Measurements from ENCODE around the gene IL16.

Gene IL16

DNA sequence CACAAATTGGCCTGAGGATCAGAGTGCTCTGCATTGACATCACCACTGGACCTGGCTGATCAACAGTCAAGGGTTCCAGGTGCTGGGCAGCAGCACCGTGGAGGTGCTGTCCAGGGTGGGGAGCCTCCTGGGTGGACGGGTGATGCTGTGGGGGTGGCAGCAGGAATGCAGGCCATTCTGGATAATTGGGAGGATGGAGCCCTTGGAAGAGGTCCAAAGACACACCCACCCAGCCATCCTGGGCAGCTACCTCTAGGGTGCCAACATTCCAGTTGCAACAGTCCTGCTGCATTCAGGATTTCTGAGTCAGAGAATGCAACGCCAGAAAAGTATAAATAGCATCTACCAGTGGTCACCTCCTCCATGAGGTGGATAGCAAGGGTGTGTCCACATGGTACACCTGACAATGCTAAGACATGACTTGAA is 100.5 kb downstream of the IL16 start:
- no peak for DNase-seq

DNA sequence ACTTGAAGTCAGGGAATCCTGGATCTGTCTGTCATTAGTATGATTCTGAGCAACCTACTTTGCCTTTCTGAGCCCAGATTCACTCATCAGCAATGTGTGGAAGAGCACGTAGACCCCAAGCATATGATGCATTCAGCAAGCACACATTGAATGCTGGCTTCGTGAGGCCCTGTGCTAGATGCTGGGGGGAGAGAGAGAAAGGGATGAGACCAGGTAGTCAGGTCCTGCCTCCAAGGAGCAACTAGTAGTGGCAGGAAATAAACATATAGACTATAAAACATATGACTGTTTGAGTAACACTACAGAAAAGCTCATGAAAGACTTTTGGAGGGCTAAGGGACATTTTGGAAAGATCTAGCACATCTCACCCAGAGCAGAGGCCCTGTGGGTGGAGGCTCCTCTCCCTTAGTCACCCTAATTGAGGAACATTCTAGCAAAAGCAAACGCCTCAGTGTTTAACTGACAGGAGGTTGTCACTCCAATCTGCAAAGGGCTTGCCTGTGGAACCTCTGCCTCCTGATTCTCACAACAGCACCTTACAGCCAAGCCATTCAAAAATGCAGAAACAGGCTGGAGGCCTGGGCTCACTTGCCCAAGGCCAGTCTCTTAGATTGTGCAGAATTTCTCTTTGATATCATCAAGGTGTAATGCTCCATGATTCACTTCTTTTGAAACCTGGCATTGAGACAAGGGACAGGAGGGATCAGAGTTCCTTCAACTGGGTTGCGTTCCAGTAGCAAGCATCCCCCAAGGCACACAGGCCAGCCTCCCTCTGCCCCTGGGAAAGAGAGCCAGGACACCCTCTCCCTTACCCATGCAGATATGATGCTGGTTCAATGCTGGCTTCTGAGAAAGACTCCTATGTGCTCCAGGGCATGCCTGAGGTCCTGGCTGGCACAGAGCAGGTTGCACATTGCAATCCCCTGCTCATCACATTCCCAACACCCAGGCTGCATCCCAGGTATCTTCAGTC is 101.2 kb downstream of the IL16 start:
- DNase-seq = no peak

DNA sequence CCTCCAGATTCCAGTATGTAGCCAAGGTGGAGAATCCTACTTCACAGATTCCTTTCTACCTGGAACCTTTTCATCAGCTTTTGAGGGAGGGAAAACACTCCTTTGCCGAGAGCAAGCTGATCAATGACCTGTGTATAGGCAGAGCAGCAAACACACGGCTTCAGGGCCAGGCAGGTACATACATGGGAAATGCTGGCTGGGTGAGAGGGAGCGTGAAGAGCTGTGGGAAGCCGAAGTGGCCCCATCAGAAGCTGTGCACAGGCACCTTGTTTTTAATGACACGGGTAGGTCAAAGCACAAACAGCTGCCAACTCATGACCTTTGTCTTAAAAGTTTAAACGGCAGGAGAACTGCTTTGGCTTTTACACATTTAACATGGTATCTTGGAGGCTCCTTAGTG is 101.9 kb downstream of the IL16 start:
- DNase-seq = no peak

DNA sequence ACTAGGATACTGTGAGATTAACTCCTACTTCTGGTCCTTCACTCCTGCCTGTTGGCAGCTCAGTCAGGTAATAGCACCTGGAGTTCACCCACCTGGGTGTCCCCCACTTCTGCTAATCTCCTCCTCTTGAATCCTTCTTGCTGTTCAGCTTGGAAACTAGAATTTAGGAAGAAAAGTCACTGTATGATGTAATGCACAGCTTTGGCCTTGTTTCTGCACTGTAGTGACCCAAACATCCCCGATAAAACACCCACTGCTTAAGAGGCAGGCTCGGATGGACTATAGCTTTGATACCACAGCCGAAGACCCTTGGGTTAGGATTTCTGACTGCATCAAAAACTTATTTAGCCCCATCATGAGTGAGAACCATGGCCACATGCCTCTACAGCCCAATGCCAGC is 102.5 kb downstream of the IL16 start:
- no peak for DNase-seq

DNA sequence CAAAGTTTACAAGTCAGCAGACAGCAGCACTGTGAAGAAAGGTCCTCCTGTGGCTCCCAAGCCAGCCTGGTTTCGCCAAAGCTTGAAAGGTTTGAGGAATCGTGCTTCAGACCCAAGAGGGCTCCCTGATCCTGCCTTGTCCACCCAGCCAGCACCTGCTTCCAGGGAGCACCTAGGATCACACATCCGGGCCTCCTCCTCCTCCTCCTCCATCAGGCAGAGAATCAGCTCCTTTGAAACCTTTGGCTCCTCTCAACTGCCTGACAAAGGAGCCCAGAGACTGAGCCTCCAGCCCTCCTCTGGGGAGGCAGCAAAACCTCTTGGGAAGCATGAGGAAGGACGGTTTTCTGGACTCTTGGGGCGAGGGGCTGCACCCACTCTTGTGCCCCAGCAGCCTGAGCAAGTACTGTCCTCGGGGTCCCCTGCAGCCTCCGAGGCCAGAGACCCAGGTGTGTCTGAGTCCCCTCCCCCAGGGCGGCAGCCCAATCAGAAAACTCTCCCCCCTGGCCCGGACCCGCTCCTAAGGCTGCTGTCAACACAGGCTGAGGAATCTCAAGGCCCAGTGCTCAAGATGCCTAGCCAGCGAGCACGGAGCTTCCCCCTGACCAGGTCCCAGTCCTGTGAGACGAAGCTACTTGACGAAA is 103.1 kb downstream of the IL16 start:
- DNase-seq = no peak

DNA sequence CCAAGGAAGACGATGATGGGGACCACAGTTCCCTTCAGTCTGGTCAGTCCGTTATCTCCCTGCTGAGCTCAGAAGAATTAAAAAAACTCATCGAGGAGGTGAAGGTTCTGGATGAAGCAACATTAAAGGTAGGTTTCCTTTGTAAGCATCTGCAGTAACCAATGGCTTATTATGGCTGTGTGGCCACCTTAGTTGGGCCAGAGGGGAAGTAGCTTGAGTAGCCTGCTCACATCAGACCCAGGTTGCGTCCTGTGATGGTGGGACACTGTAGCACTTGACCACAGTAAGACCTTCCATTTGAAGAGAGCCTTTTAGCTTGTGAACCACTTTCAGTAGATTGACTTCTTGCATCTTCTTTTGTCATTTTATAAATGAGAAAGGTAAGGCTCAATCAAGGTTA is 104.7 kb downstream of the IL16 start:
- no peak for DNase-seq

DNA sequence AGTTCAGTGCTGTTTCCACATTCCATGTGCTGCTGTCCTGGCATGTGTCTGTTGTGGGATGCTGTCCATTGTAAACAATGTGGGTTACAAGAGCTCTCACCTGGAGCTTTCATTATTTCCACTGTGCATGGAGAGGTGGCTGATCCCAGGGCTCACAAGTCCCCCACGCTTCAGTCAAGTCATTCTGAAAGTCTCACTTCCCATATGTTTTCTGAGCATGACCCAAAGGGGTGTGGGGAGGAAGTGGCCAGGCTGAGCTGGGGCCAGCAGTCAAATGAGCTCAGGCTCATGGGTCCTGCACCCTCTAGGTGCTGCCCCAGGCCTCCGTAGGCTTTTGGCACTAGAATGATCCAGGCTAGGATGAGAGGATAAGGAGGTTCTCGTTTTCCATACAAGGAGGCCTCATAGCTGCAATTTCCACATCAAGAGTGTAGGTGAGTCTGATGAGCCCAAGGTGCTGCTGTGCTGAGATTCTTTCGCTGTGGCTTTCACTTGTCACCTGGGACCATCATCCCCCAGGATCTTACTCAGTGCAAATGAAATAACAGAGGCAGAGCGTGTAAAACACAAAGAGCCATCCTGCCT is 105.2 kb downstream of the IL16 start:
- DNase-seq = no peak

DNA sequence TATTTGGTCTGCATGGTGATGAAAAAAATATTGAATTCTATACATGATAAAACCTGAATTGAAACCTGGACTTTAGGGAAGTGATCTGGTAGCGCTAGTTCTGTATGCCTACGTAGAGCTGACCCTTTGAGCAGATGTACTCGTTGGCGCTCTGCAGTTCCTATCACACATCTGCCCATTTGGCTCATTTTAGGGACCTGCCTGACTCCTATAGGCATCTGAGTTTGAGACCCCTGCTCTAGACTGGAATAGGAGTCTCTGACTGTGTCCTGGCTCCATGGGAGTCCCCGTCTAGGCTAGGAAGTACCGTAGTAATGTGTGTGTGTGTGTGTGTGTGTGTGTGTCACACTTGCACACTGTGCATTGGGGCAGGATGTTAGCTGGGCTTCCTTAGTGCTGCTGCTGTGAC is 106.0 kb downstream of the IL16 start:
- no peak for DNase-seq

DNA sequence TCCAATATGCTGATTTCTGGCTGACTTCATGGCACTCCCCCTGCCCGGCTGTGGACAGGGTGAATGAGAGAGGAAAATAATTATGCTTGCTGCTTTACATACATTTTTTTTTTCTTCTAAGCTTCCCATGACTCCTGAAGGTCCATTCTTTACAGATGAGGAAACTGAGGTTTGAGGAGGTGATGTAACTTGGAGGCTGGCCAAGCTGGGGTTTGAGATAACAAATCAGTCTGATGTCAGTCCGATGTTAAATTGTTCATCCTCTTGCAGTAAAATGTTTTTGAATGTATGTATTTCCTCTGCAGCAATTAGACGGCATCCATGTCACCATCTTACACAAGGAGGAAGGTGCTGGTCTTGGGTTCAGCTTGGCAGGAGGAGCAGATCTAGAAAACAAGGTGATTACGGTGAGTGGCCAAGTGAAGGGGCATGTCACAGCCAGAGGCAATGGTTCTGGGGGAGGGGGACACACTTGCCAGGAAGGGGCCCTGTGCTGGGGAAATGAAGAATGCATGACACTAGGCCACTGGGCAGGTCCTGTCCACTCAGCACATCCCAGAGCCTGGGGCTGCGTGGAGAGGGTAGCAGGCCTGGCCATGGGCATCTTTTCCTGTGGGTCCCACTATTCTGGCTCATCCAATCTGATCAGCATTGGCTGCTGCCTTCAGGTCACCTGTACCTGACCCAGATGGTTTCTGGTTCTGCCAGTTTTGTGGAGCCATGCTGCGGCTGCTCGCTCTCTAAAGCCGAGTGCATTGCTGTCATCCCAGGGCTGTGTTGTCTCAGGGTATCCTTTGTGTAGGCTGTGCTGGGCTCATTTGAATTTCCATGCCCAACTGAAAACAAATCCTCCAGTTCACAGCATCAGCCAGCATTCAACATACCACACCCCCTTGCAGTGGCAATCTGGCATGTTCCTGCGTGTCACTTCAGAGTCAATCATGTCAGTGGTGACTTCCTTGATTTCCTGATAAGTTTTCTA is 106.9 kb downstream of the IL16 start:
- no peak for DNase-seq

DNA sequence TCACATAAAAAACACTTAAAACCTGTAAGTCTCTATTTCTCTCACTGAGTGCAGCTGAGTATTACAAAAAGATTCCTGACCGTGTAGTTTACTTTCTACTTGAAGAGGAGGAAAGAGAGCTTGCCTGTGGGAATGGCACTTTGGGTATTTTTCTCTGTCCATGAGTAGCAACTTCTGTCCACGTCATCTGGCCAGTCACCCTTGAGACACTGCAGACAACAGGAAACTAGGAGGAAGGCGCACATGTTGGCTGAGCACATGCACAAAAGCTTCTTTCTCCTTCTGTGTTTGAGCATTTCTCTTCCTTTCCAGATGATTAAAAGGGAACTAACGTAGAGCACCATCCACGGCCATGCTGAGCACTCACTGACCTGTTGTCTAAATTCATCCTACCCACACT is 107.5 kb downstream of the IL16 start:
- DNase-seq = no peak

DNA sequence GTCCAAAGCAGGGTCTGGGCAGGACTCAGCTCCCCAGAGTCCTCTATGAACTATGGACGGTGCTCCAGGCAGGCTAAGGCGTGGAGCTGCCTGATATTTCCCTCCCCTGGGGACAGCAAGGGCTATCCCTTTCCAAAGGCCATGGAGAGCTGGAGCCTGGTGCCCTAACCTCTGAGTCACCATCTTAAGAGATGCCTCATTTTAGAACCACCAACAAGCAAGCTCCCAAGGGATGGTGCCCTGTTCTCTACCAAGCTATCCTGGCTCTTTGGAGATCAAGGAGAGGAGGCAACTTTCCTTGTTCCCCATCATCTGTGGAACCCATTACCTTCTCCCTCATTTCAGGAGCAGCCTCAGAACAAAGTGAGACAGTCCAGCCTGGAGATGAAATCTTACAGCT is 111.6 kb downstream of the IL16 start:
- DNase-seq = no peak

DNA sequence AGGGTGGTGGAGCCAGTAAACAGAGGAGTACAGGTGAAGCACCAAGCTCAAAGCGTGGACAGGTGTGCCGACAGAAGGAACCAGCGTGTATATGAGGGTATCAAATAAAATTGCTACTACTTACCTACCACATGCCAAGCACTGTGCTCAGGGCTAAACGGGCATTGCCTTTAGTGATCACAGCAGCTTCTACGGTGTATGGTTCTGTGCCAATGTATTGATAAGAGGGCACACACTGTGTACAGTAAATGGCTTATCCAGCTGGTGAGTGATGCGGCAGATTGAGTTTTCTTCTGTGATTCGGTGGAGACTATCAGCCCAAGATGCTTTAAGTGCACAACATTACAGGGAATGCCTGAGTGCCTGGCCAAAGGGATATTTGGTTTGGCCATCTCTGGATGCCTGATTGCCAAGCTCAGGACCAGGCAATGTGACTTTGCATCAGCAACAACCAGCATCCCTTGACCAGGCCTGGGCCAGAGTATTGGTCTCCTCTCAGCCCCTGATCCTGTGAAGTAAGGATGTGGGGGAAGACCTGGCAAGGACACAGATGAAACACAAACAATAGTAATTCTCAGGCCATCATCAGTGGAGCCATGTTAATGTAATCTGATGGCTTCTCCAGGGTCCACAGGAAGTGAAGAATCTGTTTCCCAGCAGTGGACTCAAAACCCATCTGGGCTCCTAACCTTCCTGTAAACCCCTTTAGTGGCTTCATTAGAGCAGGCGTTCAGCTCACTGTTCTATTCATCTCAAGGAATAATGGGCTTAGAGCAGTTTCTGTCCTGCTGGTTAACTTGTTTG is 113.2 kb downstream of the IL16 start:
- no peak for DNase-seq

DNA sequence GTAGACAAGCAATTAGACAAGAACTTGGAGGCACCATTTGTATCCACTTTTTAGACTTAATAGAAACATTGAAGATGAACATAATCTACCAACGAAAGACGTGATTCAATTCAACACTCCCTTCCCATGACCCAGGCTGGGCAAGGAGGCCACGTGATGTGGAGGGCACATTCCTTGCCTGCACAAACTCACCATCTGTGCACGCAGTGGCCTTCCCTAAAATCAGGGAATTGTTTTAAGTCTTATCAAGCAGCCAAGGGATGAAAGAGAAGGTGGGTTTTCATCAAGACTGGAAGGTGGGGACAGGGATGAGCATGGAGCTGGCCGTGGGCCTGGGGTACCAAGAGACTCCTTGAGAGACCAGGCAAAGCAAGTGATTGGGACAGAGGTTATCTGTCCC is 113.8 kb downstream of the IL16 start:
- DNase-seq = no peak

DNA sequence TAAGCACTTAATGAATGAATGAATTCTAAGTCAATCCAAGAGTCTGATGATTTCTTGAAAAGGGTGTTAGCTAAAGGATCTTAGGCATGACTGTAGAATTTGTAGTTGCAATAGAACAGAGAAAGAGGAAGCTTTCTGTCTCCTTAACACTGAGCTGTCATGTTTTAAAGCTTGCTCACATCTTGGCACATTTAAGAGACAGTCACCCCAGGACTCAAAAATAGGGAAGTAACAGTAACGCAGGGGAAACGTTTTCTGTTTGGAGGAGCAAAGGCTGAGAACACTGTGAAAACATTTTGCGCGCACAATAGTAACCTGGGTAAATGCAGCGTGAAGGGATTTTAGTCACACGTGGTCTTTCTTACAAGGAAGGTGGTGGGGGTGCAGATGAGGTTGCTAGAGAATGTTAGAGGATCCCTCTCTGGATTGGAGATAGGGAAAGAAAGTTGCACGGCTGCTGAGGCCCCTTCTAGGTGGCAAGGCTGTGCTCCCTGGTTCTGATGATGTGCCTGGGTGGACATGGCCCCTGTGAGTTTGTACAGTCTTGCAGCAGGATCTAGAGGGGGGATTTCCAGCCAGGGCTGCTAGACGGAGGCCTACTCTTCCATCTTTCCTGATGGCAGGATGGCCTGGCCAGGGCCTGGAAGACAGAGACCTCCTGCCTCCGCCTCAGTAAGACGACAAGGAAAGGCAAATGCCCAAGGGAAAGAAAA is 115.2 kb downstream of the IL16 start:
- DNase-seq = no peak

DNA sequence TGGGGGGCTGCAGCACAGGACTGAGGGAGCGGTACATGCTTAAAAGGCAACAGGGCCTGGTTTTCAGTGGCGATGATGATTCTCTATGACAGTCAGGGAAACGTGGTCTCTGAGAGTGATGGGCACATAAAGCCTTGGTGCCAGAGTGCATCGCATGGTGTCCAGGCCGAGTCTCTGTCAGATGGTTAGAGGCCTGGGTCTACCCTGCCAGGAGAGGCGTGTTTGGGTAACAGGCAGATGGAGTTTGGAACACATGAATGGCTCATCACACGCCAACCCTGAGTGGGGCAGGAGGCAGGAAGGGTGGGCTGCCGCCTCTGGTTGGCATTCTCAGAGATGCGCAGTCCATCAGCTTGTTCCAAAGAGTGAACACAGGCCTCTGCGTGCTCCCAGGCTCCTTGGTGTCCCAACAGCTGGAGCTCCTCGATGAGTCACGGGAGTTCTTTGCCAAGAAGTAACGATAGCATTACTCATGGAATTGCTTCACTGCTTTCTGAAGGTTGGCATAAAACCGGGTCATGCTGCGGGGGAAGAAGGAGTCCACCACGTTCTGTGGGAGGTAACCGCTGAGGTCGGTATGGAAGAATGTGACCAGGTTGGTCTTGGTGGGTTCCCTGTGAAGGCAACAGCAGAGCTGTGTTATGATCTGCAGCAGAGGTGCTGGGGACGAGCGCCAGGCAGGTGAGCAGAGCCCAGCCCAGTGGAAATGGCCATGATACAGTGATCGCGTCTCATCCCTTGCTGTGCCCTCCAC is 116.3 kb downstream of the IL16 start:
- DNase-seq = no peak

DNA sequence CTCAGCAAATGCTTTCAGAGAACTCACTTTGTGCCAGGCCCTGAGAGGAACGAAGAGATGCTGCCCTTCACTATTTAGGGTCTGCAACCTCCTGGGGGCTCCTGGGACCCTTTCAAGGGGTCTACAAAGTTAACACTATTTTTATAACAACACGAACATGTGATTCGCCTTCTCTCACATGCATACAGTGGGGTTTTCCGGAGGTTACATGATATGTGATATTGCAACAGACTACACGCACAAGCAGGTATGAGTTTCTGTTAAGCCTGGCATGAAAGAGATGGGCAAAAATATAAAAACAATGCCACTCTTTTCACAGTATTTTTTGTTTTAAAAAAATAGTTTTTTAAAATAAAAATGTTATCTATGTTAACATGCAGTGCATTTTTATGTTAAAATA is 117.0 kb downstream of the IL16 start:
- no peak for DNase-seq

DNA sequence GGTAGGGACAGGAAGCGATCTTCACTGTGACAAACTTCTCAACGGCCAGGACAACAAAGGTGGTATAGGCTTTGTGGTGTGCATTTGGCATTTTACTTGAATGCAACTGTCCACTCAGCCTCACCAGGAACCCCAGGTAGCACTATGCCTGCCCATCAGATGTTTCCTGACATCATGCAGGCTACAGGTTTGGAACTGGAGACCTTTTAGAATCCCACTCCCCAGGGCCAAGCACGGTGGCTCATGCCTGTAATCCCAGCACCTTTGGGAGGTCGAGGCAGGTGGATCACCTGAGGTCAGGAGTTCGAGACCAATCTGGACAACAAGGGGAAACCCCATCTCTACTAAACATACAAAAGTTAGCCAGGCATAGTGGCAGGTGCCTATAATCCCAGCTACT is 117.7 kb downstream of the IL16 start:
- no peak for DNase-seq

DNA sequence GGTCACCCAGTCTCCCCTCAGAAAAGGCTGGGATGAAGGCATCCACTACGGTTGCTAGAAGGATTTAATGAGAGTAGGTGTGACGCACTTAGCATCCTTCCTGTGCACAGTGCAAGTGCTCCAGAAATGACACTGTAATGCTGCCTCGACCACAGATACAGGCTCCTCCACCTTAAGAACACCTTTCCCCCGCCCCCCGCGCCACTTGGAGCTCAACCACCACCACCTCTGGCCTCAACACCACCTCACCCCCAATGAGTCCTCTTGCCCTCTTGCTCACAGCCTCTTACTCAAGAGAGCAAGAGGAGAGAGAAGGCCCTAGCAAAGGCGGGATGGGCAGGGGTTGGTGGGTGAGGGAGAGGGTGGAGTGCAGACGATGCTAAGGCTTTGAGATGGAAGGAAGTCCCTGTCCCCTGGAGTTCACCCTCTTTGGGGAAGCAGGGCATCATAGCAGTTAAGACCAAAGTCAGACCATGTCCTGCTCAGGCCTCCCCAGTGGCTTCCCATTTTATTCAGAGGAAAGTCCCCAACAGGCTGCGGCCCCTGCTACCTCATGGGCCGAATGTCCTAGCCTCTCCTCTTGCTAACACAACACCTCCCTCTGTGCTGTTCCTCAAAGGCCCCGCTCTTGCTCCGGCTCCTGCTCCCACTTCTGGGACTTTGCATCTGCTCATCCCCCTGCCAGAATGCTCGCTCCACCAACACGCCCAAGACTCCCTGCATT is 118.9 kb downstream of the IL16 start:
- no peak for DNase-seq

DNA sequence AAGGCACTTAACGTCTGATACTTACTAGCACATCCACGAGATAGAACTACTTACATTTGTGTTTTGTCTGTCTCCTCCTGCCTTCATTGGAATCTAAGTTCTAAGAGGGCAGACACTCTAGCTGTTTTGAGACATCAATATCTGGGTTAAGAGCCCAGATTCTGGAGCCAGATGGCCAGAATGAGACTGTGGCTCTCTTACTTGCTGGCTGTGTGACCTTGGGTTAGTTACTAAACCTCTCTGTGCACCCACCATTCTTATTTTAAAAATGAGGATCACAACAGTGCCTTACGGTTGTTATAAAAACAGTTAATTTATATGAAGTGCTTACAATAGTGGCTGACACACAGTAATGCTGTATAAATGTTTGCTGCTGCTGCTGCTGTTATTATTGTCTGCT is 119.6 kb downstream of the IL16 start:
- DNase-seq = no peak

DNA sequence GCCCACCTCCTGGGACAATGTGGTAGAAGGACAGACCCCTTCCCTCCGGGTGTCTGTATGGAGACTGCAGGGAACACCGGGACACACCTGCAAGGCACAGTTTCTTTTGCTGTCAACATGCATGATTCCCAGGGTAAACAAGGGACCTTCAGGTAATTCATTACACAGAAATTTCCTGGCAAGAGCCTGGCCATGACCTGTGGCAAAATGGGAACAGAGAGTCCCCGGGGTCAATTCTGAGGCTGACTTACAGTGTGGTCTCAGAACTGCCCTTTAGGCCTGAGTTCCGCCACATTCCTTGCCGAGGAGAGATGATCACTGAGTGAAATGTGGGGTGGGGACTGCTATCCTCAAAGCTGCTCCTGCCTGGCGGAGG is 121.0 kb downstream of the IL16 start:
- no peak for DNase-seq
